Activated CD8-positive, alpha-beta T cell treated with anti-CD3 and anti-CD28 coated beads, Interleukin-2, amount 10 ng/mL, durations not matched to agents 7 days and 5 days (primary cell): ENCODE results near the gene MPG. TPM values are rescaled to one million over a fixed set of nuclear protein-coding genes. Genes with fewer than 3 reads are reported as not detected.
"Not testable (repeated sequence)": the region's sequence is repeated elsewhere in the genome, so short reads cannot be mapped to it uniquely, and the experiment has no call there.

Source experiments
- ATAC-seq: fragments of 150-1000 bp; cut with Tn5 transposase; one replicate; pipeline ENCODE4 v1.10.0; 2021; ENCODE audit warnings: moderate library complexity
- CTCF ChIA-PET: fragments of 350-600 bp; sonication (Branson Sonifier 250); formaldehyde crosslinking; loops from one replicate; lab custom pipeline; 2021; ENCODE audit warnings: antibody characterized with exemption; lab: Charles Lee
- POLR2A ChIA-PET: fragments of 350-600 bp; sonication (Branson Sonifier 250); formaldehyde crosslinking; loops from one replicate; lab custom pipeline; 2021; ENCODE audit warnings: antibody characterized with exemption; lab: Charles Lee
- DNase-seq: peaks from one replicate; pipeline ENCODE4 v3.0.0-alpha.2; 2020
- H3K27ac Mint-ChIP-seq: one replicate; pipeline ENCODE4 v1.8.0; 2021; ENCODE audit warnings: mild to moderate bottlenecking, mixed read lengths
- H3K27me3 Mint-ChIP-seq: one replicate; pipeline ENCODE4 v1.8.0; 2021; ENCODE audit warnings: low read depth, mixed read lengths
- H3K36me3 Mint-ChIP-seq: one replicate; pipeline ENCODE4 v1.8.0; 2021; ENCODE audit warnings: low read depth, mixed read lengths
- H3K4me1 Mint-ChIP-seq: one replicate; pipeline ENCODE4 v1.8.0; 2021; ENCODE audit warnings: low read depth, mixed read lengths
- H3K4me3 Mint-ChIP-seq: one replicate; pipeline ENCODE4 v1.8.0; 2021; ENCODE audit warnings: mild to moderate bottlenecking, mixed read lengths
- H3K9me3 Mint-ChIP-seq: one replicate; pipeline ENCODE4 v1.8.0; 2022; ENCODE audit warnings: mixed read lengths; ENCODE audit not compliant: insufficient read depth
- total RNA-seq, 2 experiments: library from RNA; stranded (reverse); gene quantifications; one replicate each; pipeline ENCODE4 v1.2.3, GENCODE V29; 2021

Gene MPG
- total RNA-seq, 2 experiments from 2014 or later: 48.6 to 49.3 TPM

DNA sequence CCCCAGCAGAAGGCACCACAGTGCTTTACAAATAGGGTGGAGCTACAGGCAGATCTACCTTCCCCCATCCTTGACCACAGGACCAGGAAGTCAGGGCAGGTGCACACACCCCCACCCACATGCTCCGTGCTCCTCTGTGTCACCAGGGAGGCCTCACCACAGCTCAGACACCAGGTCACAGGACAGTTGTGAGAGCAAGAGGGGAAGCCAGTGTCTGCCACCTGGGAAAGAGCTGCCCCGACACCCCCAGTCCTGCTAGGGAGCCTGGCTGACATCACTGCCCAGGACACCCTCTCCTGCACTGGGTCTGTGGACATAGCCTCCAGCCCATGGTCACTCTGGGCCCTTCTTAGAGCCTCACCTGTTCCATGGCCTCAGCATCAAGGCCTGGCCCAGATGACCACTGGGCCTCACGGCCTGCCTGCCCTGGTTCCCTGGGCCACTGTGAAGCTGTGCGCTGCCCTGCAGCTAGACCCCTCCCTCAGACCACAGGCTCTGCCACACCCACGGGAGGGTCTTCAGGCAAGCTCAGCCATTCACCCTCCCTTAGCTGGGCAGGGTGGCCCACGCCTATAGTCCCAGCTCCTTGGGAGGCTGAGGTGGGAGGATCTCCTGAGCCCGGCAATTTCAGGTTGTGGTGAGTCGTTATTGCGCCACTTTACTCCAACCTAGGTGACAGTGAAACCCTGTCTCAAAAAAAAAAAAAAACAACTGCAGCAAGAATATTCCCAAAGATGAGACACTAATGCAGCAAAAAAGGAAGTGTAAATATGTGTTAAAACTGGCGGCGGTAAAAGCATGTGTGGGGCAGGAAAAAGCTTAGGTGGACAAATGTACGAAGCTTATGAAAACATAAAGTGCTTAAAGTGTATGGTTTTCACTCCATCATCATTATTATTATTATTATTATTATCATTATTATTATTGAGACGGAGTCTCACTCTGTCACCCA is 38.8 kb upstream of the MPG start:
- Mint-ChIP-seq H3K27me3 (no peaks in the 10 kb centered on the region), H3K4me3 (no peak overlapping the region), H3K9me3 (no peaks in the 10 kb centered on the region), H3K27ac (peak overlapping the region; percentile 75), H3K4me1 (peaks cover 63% of the 10 kb centered on the region), H3K36me3 (peaks cover 43% of the 10 kb centered on the region)
- DNase-seq (peak; percentile 87), ATAC-seq (peak; percentile 93)
- ChIA-PET CTCF (interaction anchor here (0.8 to 2.1 kb wide), 6 partner anchors 26 to 143 kb away, joined by 3 to 9 read pairs (median 4); no protein-coding TSS in a partner anchor), POLR2A (interaction anchor here (1.4 kb wide), 1 partner anchor 14 kb away, joined by 9 read pairs; the partner anchor contains the start of genes POLR3K and SNRNP25)

GRCh38 chr16:41439-42068 is 36.5 kb upstream of the MPG start:
- no peak overlapping the region for H3K4me3 Mint-ChIP-seq
- no peaks in the 10 kb centered on the region for H3K9me3 Mint-ChIP-seq
- ChIA-PET POLR2A (interaction anchor here (1.2 kb wide), 1 partner anchor 11 kb away, joined by 3 read pairs; the partner anchor contains the start of gene POLR3K), CTCF (no interaction called here)
- no peak for DNase-seq
- peaks cover 49% of the 10 kb centered on the region for H3K4me1 Mint-ChIP-seq
- no peaks in the 10 kb centered on the region for H3K27me3 Mint-ChIP-seq
- ATAC-seq: no peak
- peaks cover 47% of the 10 kb centered on the region for H3K36me3 Mint-ChIP-seq
- no peak overlapping the region for H3K27ac Mint-ChIP-seq

DNA sequence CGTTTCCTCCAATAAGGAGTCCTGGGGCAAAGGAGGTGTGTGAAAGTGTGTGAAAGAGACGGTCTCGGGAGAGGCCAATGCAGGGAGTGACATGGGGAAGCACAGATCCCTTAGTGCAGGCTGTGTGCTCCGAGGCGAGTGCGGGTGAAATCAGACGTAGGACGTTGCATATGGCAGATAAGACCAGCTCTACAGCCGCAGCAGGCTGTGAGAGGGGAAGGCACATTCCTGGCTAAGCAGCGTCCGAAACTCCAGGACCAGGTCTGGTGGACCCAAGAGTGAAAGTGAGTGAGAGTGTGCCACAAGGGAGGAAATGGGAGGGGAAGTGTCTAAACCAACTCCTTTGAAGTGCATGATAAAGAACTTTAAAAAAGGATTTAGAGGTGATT is 36.0 kb upstream of the MPG start:
- Mint-ChIP-seq H3K4me1 (peaks cover 49% of the 10 kb centered on the region), H3K9me3 (no peaks in the 10 kb centered on the region), H3K4me3 (no peak overlapping the region), H3K36me3 (peaks cover 50% of the 10 kb centered on the region), H3K27me3 (no peaks in the 10 kb centered on the region), H3K27ac (no peak overlapping the region)
- ChIA-PET CTCF (no interaction called here), POLR2A (interaction anchor here (1.2 to 1.5 kb wide), 2 partner anchors 11 kb away, joined by 3 to 8 read pairs; partner anchors contain the start of genes POLR3K and SNRNP25)
- ATAC-seq (no peak), DNase-seq (no peak)

GRCh38 chr16:42691-43090 is 35.3 kb upstream of the MPG start:
- no peak overlapping the region for H3K27ac Mint-ChIP-seq
- no peaks in the 10 kb centered on the region for H3K9me3 Mint-ChIP-seq
- H3K4me1 Mint-ChIP-seq: peaks cover 47% of the 10 kb centered on the region
- H3K4me3 Mint-ChIP-seq: no peak overlapping the region
- ChIA-PET POLR2A (interaction anchor here (1.5 kb wide), 1 partner anchor 11 kb away, joined by 8 read pairs; the partner anchor contains the start of genes POLR3K and SNRNP25), CTCF (interaction anchor here (1.0 kb wide), 1 partner anchor 54 kb away, joined by 5 read pairs; no protein-coding TSS in a partner anchor)
- ATAC-seq (no peak), DNase-seq (no peak)
- H3K27me3 Mint-ChIP-seq: no peaks in the 10 kb centered on the region
- peaks cover 51% of the 10 kb centered on the region for H3K36me3 Mint-ChIP-seq

DNA sequence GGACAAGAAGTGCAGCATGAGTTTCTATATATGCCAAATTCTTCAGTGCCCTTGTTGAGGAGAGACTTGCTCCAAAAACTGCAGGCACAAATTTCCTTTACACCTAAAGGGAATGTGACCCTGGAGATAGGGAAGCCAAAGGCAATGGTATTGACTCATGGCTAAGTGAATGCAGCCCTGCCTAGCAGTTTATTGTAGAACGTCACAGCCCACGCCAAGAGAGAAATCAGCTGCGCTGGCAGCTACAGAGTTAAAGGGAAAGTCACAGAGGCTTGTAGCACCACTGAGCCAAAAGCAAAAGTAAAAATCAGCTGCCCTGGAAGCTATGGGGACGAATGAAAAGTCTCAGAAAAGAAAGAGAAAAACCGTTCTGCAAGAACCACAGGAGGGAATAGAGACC is 34.7 kb upstream of the MPG start:
- DNase-seq: no peak
- ATAC-seq: no peak
- Mint-ChIP-seq H3K36me3 (peaks cover 54% of the 10 kb centered on the region), H3K27me3 (no peaks in the 10 kb centered on the region), H3K27ac (no peak overlapping the region), H3K4me1 (peaks cover 42% of the 10 kb centered on the region), H3K9me3 (no peaks in the 10 kb centered on the region), H3K4me3 (no peak overlapping the region)
- CTCF ChIA-PET: interaction anchor here (1.0 kb wide), 1 partner anchor 54 kb away, joined by 5 read pairs; no protein-coding TSS in a partner anchor
- POLR2A ChIA-PET: interaction anchor here (1.5 kb wide), 1 partner anchor 10 kb away, joined by 8 read pairs; the partner anchor contains the start of genes POLR3K and SNRNP25

DNA sequence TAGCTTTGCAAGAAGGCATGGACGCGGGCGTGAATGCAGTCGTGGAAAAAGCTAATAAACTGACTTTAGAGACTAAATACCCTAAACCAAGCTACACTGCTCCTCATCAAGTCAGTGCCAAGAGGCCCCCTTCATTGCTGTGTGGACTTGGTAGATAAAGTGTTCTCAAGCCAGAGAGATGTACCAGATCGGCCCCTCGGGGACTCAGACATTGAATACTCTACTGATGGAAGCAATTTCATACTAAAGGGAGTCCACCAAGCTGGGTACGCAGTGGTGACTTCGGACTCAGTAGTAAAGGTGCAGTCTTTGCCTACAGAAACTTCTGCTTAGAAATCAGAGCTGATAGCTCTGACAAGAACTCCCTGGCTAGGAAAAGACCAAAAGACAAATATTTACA is 33.4 kb upstream of the MPG start:
- Mint-ChIP-seq H3K27ac (no peak overlapping the region), H3K27me3 (no peaks in the 10 kb centered on the region), H3K36me3 (peaks cover 56% of the 10 kb centered on the region), H3K4me1 (peaks cover 28% of the 10 kb centered on the region), H3K4me3 (no peak overlapping the region), H3K9me3 (no peaks in the 10 kb centered on the region)
- POLR2A ChIA-PET: interaction anchor here (0.8 to 1.4 kb wide), 2 partner anchors 8 to 11 kb away, joined by 3 read pairs; no protein-coding TSS in a partner anchor
- no peak for DNase-seq
- CTCF ChIA-PET: interaction anchor here (1.2 kb wide), 1 partner anchor 62 kb away, joined by 3 read pairs; no protein-coding TSS in a partner anchor
- no peak for ATAC-seq

GRCh38 chr16:45454-45853 is 32.6 kb upstream of the MPG start:
- no peaks in the 10 kb centered on the region for H3K27me3 Mint-ChIP-seq
- ChIA-PET POLR2A (interaction anchor here (1.4 kb wide), 1 partner anchor 11 kb away, joined by 3 read pairs; no protein-coding TSS in a partner anchor), CTCF (interaction anchor here (1.0 kb wide), 1 partner anchor 51 kb away, joined by 3 read pairs; no protein-coding TSS in a partner anchor)
- H3K27ac Mint-ChIP-seq: no peak overlapping the region
- peaks cover 27% of the 10 kb centered on the region for H3K4me1 Mint-ChIP-seq
- H3K4me3 Mint-ChIP-seq: no peak overlapping the region
- DNase-seq (no peak), ATAC-seq (no peak)
- peaks cover 60% of the 10 kb centered on the region for H3K36me3 Mint-ChIP-seq
- H3K9me3 Mint-ChIP-seq: no peaks in the 10 kb centered on the region

DNA sequence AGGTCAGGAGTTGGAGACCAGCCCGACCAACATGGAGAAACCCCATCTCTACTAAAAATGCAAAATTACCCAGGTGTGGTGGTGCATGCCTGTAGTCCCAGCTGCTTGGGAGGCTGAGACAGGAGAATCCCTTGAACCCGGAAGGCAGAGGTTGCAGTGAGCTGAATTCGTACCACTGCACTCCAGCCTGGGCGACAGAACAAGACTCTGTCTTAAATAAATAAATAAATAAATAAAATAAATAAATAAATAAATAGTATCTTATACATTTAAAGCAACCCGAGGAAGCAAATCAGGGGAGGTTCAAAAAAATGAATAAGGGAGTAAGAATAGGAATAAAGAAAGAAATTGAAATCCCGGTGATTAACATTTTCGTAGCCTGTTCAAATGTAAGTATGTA is 31.5 kb upstream of the MPG start:
- Mint-ChIP-seq H3K4me1 (peaks cover 35% of the 10 kb centered on the region), H3K36me3 (peaks cover 66% of the 10 kb centered on the region)
- H3K9me3 Mint-ChIP-seq, DNase-seq, ATAC-seq, POLR2A ChIA-PET, H3K27me3 Mint-ChIP-seq, H3K4me3 Mint-ChIP-seq, H3K27ac Mint-ChIP-seq: not testable (repeated sequence)
- CTCF ChIA-PET: interaction anchor here (2.1 kb wide), 1 partner anchor 50 kb away, joined by 9 read pairs; no protein-coding TSS in a partner anchor

GRCh38 chr16:47234-47633 is 30.8 kb upstream of the MPG start:
- Mint-ChIP-seq H3K27me3 (no peaks in the 10 kb centered on the region), H3K27ac (no peak overlapping the region), H3K4me3 (no peak overlapping the region), H3K36me3 (peaks cover 64% of the 10 kb centered on the region), H3K9me3 (no peaks in the 10 kb centered on the region), H3K4me1 (peaks cover 34% of the 10 kb centered on the region)
- POLR2A ChIA-PET: no interaction called here
- ATAC-seq: no peak
- CTCF ChIA-PET: interaction anchor here (2.1 kb wide), 1 partner anchor 50 kb away, joined by 9 read pairs; no protein-coding TSS in a partner anchor
- no peak for DNase-seq

GRCh38 chr16:50769-51591 is 27.0 kb upstream of the MPG start:
- DNase-seq: no peak
- ChIA-PET CTCF (interaction anchor here (1.1 kb wide), 1 partner anchor 15 kb away, joined by 3 read pairs; no protein-coding TSS in a partner anchor), POLR2A (no interaction called here)
- Mint-ChIP-seq H3K27ac (peak overlapping the region; percentile 7), H3K4me1 (peaks cover 31% of the 10 kb centered on the region), H3K4me3 (peak overlapping the region; percentile 91), H3K27me3 (no peaks in the 10 kb centered on the region), H3K36me3 (peaks cover 47% of the 10 kb centered on the region), H3K9me3 (no peaks in the 10 kb centered on the region)
- ATAC-seq: no peak
